DMS114 treated with DMSO at 0.1 percent for 48 hours (cell line): ENCODE results near the gene MDGA2.

Source experiments
- DNase-seq: peaks from one replicate; lab custom pipeline; 2025; ENCODE audit not compliant: unreplicated experiment; lab: John Stamatoyannopoulos, UW

Gene MDGA2

GRCh38 chr14:47490766-47491165 lies 184.6 kb downstream of the MDGA2 start:
- DNase-seq = no peak

DNA sequence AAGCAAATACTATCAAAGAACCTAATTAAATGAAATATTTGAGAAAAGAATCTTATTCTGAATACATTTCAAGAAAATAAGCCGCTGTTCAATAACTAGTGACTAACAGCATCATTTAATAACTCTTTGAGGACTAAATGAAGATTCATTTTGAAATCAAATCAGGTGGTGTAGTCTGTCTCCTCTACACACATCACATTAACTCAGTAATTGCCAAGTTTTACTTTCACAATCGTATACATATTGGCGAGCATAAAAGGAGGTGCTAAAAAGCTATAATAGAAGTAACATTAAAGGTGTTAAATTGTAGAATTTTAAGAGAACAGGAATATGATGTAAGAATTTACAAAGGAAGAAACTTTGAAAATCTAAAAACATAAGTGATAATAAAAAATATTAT lies 185.1 kb downstream of the MDGA2 start:
- DNase-seq = no peak

DNA sequence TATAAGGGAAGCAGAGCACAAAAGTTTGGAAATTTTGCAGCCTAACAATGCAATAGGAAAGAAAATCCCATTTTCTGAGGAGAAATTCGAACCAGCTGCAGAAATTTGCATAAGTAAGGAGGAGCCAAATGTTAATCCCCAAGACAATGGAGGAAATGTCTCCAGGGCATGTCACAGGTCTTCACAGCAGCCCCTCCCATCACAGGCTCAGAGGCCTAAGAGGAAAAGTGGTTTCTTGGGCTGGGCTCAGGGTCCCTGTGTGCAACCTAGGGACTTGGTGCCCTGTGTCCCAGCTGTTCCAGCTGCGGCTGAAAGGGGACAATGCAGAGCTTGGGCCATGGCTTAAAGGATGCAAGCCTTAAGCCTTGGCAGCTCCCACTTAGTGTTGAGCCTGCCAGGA lies 190.0 kb downstream of the MDGA2 start:
- DNase-seq = no peak

GRCh38 chr14:47483449-47483848 lies 192.0 kb downstream of the MDGA2 start:
- no peak for DNase-seq

- DNase-seq = no peak
These were observed 204.3 kb downstream of the MDGA2 start for GRCh38 chr14:47471075-47471474.

- no peak for DNase-seq
These were observed 208.5 kb downstream of the MDGA2 start for GRCh38 chr14:47466916-47467315.

GRCh38 chr14:47454025-47454424 lies 221.4 kb downstream of the MDGA2 start:
- DNase-seq = no peak

DNA sequence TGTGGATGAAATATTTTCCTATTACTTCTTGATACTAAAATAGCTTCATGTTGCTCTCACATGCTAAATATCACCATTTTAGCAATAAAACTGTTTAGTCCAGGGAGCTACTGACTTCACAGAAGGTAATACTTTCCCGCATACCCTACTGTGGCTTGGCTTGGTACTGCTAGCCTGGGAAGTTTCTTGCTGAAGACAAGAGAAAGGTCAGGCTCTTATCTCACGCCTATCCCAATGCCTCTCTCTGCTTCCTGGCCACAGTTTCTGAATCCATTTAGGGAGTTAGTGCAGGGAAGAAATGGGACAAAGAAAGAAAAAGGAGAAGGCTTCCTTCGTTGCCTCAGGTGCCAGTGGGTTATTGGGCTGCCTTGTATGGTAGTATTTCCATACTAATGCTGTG lies 228.3 kb downstream of the MDGA2 start:
- DNase-seq = no peak

- DNase-seq = no peak
These were observed 233.2 kb downstream of the MDGA2 start for GRCh38 chr14:47442211-47442610.

- DNase-seq = no peak
These were observed 235.5 kb downstream of the MDGA2 start for GRCh38 chr14:47439953-47440352.

GRCh38 chr14:47438650-47439140 lies 236.7 kb downstream of the MDGA2 start:
- no peak for DNase-seq

DNA sequence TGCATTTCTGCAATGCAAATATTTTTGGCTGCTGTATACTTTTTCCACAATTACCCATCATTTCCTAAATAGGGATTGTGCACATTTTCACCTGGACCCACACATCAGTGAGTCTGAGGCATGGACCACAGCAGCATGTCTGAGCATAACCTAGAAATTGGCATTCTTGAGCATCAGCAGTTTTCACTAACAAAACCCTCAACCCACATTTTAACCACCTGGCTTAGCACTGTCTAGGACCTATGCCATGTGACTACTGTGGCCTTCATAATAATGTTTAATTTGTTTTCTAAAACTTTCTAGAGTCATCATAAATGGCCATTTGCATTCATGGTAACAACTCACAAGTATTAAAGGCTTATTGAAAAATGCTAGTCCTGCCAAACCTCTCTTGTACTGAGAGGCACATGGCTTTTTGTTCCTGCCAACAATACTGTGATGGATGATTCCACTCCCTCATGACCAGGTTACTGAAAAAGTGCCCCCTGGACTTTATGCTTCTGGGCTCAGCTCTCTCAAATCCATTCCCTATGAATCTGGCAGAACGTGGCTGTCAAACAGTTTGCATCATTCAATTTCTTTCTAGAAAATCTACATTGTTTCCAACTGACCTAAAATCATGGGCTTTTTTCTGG lies 240.0 kb downstream of the MDGA2 start:
- DNase-seq = no peak

DNA sequence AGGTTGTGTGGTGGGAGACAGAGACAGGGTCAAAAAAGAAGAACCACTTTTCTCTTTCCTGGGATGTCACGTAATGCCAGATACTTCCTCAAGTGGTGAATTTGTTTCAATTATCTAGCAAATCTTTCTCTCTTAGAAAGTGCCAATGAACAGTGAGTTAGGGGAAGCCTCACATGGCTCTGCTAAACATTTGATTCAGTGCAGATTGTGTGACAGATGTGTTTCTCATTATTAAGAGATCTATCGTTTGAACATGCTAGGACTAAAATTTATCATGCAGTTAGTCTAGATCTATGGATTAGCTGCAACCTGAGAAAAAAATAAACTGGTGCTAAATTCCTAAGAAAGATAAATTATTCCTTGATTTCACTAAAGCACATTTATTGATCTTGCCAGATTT lies 247.8 kb downstream of the MDGA2 start:
- no peak for DNase-seq

DNA sequence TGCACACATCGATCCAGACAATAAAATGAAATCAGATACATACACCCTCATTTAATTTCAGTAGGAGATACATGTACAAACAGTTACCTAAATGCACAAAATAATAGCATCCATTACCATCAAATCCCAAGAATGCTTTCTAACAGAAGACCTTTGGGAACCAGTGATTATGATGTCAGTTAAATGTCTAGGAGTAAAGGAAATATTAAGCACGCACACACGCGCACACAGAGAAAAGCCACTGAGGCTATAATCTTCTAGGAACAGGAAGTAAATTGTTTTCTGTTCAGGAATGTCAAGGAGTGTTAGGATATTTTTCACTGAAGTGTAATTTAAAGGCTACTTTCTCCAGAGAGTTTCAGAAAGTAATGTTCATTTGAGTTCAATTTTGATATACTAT lies 250.1 kb downstream of the MDGA2 start:
- DNase-seq = no peak

DNA sequence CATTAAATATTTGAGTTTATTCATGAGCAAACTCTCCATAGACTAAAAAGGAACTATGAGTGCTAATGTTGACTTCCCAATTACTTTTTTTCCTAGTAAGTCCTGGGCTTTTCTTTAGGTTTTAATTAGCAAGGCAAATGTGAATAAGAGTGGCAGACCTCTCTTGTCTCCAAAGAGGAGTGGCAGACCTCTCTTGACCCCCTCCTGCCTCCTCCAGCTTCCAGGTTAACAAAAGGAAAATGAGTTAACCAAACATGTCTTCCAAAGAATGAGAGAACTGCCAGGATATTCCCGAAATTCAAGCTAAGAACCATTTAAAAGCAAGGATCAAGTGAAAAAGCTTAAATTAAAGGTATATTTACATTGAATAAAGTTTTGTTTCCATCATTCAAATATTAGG lies 253.2 kb downstream of the MDGA2 start:
- DNase-seq = no peak

DNA sequence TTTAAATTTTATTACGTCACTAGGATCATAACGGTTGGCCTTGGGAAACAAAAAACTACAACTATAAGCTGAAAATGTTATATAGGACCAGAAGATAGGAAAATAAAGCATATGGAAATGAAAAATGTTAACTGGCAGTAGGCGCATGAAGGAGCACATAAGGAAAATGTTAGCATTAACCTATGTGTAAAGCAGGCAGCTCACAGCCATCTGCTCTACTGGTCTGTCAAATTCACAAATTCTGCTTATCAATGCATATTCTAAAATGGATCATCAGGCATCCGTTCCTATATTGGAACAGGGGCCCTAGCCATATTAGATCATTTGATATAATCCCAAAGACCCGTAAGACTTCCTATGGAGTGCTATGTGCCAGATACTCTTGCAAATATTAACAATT lies 263.9 kb downstream of the MDGA2 start:
- no peak for DNase-seq

- DNase-seq = no peak
These were observed 283.1 kb downstream of the MDGA2 start for GRCh38 chr14:47392326-47392725.

GRCh38 chr14:47390831-47391504 lies 284.4 kb downstream of the MDGA2 start:
- no peak for DNase-seq

GRCh38 chr14:47389535-47389934 lies 285.9 kb downstream of the MDGA2 start:
- no peak for DNase-seq

GRCh38 chr14:47366006-47366405 lies 309.4 kb downstream of the MDGA2 start:
- no peak for DNase-seq

DNA sequence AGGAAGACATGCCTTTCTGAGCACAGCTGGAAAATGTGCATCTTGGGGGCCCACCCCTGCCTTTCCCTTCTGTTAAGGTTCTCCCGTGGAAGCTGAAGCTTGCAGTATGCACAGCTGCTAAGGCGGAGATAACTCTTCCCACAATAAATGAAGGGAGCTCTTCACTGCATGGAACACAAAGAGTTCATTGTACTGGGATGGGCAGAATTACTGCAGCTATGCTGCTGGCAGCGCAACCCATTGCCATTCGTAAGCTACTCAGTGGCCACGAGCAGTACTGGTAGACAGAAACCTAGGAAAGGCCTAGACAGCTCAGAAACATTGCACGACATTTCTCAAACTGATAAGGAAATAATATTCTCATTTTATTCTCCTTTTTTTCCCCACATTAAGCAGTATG lies 310.2 kb downstream of the MDGA2 start:
- DNase-seq = no peak

- no peak for DNase-seq
These were observed 322.2 kb downstream of the MDGA2 start for GRCh38 chr14:47353186-47353585.

DNA sequence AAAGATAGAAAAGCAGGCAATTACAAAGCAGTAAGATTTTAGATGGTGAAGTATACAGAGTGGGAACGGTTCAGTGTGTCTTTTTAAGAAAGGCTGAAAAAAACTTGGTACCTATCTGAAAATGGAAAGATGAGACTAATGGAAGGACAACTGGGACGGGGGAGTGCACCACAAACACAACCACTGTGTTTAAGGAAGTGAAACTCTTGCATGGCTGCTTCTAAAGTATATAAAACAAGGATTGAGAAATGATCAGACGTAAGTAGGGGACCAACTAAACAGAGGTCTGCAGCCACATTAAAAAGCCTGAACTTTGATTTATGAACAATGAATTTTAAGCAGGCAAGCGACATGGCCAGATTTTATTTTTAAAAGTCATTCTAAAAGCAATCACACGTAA lies 328.6 kb downstream of the MDGA2 start:
- no peak for DNase-seq
